ENCODE measurements around the gene TK1. TPM values are rescaled to one million over a fixed set of nuclear protein-coding genes. Genes with fewer than 3 reads are reported as not detected.

Gene TK1
- total RNA-seq, 1 experiment from 2014 or later: 340 TPM

DNA sequence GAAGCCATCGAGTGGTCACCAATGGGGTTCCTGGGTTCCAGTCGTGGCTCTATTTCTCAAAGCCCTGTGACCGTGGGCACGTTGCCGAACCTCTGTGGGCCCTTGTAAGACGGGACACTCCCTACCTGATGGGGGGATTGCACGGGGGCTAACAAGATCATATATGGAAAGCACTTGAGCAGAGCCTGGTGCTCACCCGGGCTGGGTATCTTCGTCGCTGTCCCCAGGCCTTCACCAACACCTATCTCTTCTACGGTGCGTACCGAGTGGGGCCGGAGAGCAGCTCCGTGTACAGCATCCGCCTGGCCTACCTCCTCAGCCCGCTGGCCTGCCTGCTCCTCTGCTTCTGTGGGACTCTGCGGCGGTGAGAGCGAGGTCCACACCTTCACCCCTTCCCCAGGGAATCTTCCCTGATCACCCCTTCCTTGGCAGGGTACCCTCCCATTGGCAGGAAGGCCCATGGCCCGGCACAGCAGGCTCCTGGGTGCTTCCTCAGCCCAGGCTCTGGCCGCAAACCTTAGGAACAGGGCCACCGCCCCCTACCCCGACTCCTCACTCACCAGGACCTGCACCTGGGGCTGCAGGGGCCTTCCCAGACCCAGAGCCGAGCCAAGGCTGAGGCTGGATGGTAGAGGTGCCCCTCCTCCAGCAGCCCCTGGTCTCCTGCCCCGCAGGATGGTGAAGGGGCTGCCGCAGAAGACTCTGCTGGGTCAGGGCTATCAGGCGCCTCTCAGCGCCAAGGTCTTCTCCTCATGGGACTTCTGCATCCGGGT is 53.5 kb downstream of the TK1 start:
- Histone ChIP-seq H3F3A (ENCODE audit: low read length, unreplicated experiment) (peaks cover 3% of the 10 kb centered on the region), H3K27me3 (ENCODE audit: low read length) (no peaks in the 10 kb centered on the region), H4K20me1 (ENCODE audit: low read length) (no peaks in the 10 kb centered on the region), H3K9ac (ENCODE audit: low read length) (no peak overlapping the region), H2AFZ (ENCODE audit: low read length) (no peak overlapping the region), H3K27ac (ENCODE audit: low read length) (no peak overlapping the region), H3K79me2 (ENCODE audit: low read length) (no peaks in the 10 kb centered on the region), H3K4me3 (ENCODE audit: low read length) (no peak overlapping the region), H3K36me3 (ENCODE audit: low read depth, low read length) (no peaks in the 10 kb centered on the region), H3K4me1 (ENCODE audit: insufficient read depth, low read length) (peaks cover 17% of the 10 kb centered on the region), H3K4me2 (ENCODE audit: low read length) (no peak overlapping the region), H3K9me2 (replicated peaks; ENCODE audit: low read length) (no peaks in the 10 kb centered on the region), H3K9me3 (ENCODE audit: low read length) (no peaks in the 10 kb centered on the region)
- intact Hi-C loops (cut with micrococcal nuclease): no loop called here
- TF ChIP-seq, protein P1, sequence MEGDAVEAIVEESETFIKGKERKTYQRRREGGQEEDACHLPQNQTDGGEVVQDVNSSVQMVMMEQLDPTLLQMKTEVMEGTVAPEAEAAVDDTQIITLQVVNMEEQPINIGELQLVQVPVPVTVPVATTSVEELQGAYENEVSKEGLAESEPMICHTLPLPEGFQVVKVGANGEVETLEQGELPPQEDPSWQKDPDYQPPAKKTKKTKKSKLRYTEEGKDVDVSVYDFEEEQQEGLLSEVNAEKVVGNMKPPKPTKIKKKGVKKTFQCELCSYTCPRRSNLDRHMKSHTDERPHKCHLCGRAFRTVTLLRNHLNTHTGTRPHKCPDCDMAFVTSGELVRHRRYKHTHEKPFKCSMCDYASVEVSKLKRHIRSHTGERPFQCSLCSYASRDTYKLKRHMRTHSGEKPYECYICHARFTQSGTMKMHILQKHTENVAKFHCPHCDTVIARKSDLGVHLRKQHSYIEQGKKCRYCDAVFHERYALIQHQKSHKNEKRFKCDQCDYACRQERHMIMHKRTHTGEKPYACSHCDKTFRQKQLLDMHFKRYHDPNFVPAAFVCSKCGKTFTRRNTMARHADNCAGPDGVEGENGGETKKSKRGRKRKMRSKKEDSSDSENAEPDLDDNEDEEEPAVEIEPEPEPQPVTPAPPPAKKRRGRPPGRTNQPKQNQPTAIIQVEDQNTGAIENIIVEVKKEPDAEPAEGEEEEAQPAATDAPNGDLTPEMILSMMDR (conservative IDR thresholded peaks at IDR 0.05; ENCODE audit: low read depth, low read length): no peak
- TF ChIP-seq EZH2phosphoT487 (IDR thresholded peaks at IDR 0.05; ENCODE audit: borderline replicate concordance, low read length) (no peak), EZH2 (IDR thresholded peaks at IDR 0.05; ENCODE audit: low read length, unreplicated experiment) (no peak)
- POLR2A ChIA-PET (ENCODE audit: unreplicated experiment): no interaction called here
- BruUV-seq (replicated peaks): no TSS peak
- CTCF ChIA-PET: no interaction called here
- no peak for DNase-seq
- ATAC-seq: no peak

DNA sequence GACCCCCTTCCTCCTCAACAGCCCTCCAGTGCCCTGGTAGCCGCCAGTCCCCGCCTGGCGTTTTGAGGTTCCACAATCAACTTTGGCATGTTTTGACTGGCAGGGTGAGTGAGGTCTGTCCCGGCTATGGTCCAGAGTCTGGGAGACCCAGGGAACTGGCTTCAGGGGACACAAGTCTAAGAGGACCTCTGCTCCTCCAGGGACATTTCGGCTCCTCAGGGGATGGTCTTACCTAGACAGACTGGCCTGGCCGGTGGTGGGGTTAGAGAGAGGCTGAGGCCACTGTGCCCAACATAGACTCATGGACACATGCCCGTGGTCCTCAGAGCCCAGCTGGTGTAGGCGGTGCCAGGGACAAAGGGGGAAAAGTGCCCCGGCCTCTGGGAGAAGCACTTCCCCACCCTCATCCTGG is 54.1 kb downstream of the TK1 start:
- Histone ChIP-seq H3K9me2 (replicated peaks; ENCODE audit: low read length) (no peaks in the 10 kb centered on the region), H3K4me3 (ENCODE audit: low read length) (no peak overlapping the region), H4K20me1 (ENCODE audit: low read length) (no peaks in the 10 kb centered on the region), H3K9me3 (ENCODE audit: low read length) (no peaks in the 10 kb centered on the region), H2AFZ (ENCODE audit: low read length) (no peak overlapping the region), H3K27ac (ENCODE audit: low read length) (no peak overlapping the region), H3F3A (ENCODE audit: low read length, unreplicated experiment) (peaks cover 3% of the 10 kb centered on the region), H3K79me2 (ENCODE audit: low read length) (peaks cover 3% of the 10 kb centered on the region), H3K9ac (ENCODE audit: low read length) (no peak overlapping the region), H3K27me3 (ENCODE audit: low read length) (no peaks in the 10 kb centered on the region), H3K4me2 (ENCODE audit: low read length) (peak overlapping the region; percentile 82), H3K36me3 (ENCODE audit: low read depth, low read length) (no peaks in the 10 kb centered on the region), H3K4me1 (ENCODE audit: insufficient read depth, low read length) (peaks cover 17% of the 10 kb centered on the region)
- DNase-seq: no peak
- BruUV-seq (replicated peaks): no TSS peak
- TF ChIP-seq, protein P1 (conservative IDR thresholded peaks at IDR 0.05; ENCODE audit: low read depth, low read length): no peak
- TF ChIP-seq EZH2 (IDR thresholded peaks at IDR 0.05; ENCODE audit: low read length, unreplicated experiment) (no peak), EZH2phosphoT487 (IDR thresholded peaks at IDR 0.05; ENCODE audit: borderline replicate concordance, low read length) (no peak)
- ChIA-PET CTCF (no interaction called here), POLR2A (ENCODE audit: unreplicated experiment) (no interaction called here)
- intact Hi-C loops (cut with micrococcal nuclease): no loop called here
- no peak for ATAC-seq

DNA sequence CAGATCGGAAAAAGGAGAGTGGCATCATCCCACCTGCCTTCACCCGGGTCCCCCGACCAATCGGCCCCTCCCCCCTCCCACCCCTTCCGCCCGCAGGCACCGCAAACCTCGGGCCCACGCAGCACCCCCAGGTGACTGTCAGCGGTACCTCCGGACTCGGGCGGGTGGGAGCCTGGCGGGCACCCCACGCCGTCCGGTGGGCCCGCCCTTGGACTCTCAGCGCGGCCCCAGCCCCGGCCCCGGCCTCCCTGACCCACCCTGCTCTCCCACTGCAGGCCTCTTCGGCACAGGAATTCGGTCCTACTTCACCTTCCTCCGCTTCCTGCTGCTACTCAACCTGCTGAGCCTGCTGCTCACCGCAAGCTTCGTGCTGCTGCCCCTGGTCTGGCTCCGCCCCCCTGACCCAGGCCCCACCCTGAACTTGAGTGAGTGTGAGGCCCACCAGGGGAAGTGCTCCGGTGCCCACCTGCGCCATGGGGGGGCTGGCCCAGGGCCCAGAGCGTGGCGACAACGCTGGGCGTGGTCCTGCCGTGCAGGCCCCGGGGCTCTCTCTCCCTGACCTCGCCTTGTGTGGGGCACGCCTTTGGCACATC is 54.7 kb downstream of the TK1 start:
- intact Hi-C loops (cut with micrococcal nuclease): no loop called here
- CTCF ChIA-PET: no interaction called here
- H2AFZ ChIP-seq (ENCODE audit: low read length): peak overlapping the region; percentile 33

More for the DNA sequence above, 54.7 kb downstream of the TK1 start:
- ATAC-seq (peak; percentile 5), DNase-seq (peak; percentile 66)
- peak overlapping the region; percentile 55 for H3K4me3 ChIP-seq (ENCODE audit: low read length)
- H3F3A ChIP-seq (ENCODE audit: low read length, unreplicated experiment): peaks cover 3% of the 10 kb centered on the region
- no peak for TF ChIP-seq EZH2phosphoT487 (IDR thresholded peaks at IDR 0.05; ENCODE audit: borderline replicate concordance, low read length)
- no peak for TF ChIP-seq EZH2 (IDR thresholded peaks at IDR 0.05; ENCODE audit: low read length, unreplicated experiment)
- H4K20me1 ChIP-seq (ENCODE audit: low read length): no peaks in the 10 kb centered on the region
- BruUV-seq (replicated peaks): no TSS peak
- no peaks in the 10 kb centered on the region for H3K27me3 ChIP-seq (ENCODE audit: low read length)
- H3K4me2 ChIP-seq (ENCODE audit: low read length): peak overlapping the region; percentile 82
- no peaks in the 10 kb centered on the region for H3K36me3 ChIP-seq (ENCODE audit: low read depth, low read length)
- no peak overlapping the region for H3K27ac ChIP-seq (ENCODE audit: low read length)
- peaks cover 20% of the 10 kb centered on the region for H3K4me1 ChIP-seq (ENCODE audit: insufficient read depth, low read length)
- peaks cover 9% of the 10 kb centered on the region for H3K79me2 ChIP-seq (ENCODE audit: low read length)
- H3K9ac ChIP-seq (ENCODE audit: low read length): peak overlapping the region; percentile 20; the same call in 1 of the 2 replicates
- POLR2A ChIA-PET (ENCODE audit: unreplicated experiment): no interaction called here
- no peaks in the 10 kb centered on the region for H3K9me3 ChIP-seq (ENCODE audit: low read length)
- no peaks in the 10 kb centered on the region for H3K9me2 ChIP-seq (replicated peaks; ENCODE audit: low read length)

Measured in PC-3 (cell line).